HL-60 (cell line): ENCODE data around the gene PLPPR5.

Experiments
- DNase-seq, 2 experiments: peaks; one replicate each; pipeline ENCODE4 v3.0.0-alpha.2; 2010 to 2020; ENCODE audit warnings: low read depth in 1 of 2, low spot score in 1 of 2
- H3K27ac ChIP-seq: fragments of 250-450 bp; sonication (Bioruptor Pico); replicated peaks from 2 replicates; pipeline ENCODE4 v1.5.1; 2020; ENCODE audit warnings: mild to moderate bottlenecking, moderate library complexity
- H3K27me3 ChIP-seq: fragments of 250-450 bp; sonication (Bioruptor Pico); 2 replicates; pipeline ENCODE4 v1.5.1; 2021; ENCODE audit warnings: mild to moderate bottlenecking, moderate library complexity; ENCODE audit not compliant: insufficient read depth, poor library complexity, severe bottlenecking
- H3K4me3 ChIP-seq: replicated peaks from 2 replicates; pipeline ENCODE4 v1.5.1; 2011; ENCODE audit warnings: mild to moderate bottlenecking, control low read depth, low read length; ENCODE audit not compliant: insufficient read depth
- GABPA ChIP-seq: IDR thresholded peaks from 2 replicates; pipeline ENCODE4 v1.6.1; 2012; ENCODE audit warnings: low read depth
- POLR2AphosphoS5 ChIP-seq: IDR thresholded peaks from 2 replicates; pipeline ENCODE4 v1.6.1; 2012; ENCODE audit warnings: low read depth
- SPI1 ChIP-seq: IDR thresholded peaks from 2 replicates; pipeline ENCODE4 v1.6.1; 2012; ENCODE audit warnings: low read depth, mild to moderate bottlenecking, borderline replicate concordance
- TF ChIP-seq, protein P1 (sequence below): IDR thresholded peaks from one replicate; pipeline ENCODE4 v1.5.1; 2011; ENCODE audit warnings: low read length, control low read depth, inconsistent platforms; ENCODE audit not compliant: insufficient read depth
- TF ChIP-seq, protein P2 (sequence below): IDR thresholded peaks from 2 replicates; pipeline ENCODE4 v1.6.1; 2012; ENCODE audit warnings: low read depth; ENCODE audit not compliant: insufficient replicate concordance

Gene PLPPR5

GRCh38 chr1:98949166-98949565 is 55.5 kb downstream of the PLPPR5 start:
- Histone ChIP-seq H3K27me3 (no peaks in the 10 kb centered on the region), H3K4me3 (no peak overlapping the region), H3K27ac (no peak overlapping the region)
- TF ChIP-seq, protein P1, sequence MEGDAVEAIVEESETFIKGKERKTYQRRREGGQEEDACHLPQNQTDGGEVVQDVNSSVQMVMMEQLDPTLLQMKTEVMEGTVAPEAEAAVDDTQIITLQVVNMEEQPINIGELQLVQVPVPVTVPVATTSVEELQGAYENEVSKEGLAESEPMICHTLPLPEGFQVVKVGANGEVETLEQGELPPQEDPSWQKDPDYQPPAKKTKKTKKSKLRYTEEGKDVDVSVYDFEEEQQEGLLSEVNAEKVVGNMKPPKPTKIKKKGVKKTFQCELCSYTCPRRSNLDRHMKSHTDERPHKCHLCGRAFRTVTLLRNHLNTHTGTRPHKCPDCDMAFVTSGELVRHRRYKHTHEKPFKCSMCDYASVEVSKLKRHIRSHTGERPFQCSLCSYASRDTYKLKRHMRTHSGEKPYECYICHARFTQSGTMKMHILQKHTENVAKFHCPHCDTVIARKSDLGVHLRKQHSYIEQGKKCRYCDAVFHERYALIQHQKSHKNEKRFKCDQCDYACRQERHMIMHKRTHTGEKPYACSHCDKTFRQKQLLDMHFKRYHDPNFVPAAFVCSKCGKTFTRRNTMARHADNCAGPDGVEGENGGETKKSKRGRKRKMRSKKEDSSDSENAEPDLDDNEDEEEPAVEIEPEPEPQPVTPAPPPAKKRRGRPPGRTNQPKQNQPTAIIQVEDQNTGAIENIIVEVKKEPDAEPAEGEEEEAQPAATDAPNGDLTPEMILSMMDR, result no peak
- TF ChIP-seq POLR2AphosphoS5 (no peak), GABPA (no peak), SPI1 (no peak)
- no peak for DNase-seq

GRCh38 chr1:98947071-98947470 is 57.6 kb downstream of the PLPPR5 start:
- DNase-seq, result no peak
- H3K27me3 ChIP-seq, result no peaks in the 10 kb centered on the region
- no peak overlapping the region for H3K4me3 ChIP-seq
- no peak overlapping the region for H3K27ac ChIP-seq
- TF ChIP-seq POLR2AphosphoS5 (no peak), GABPA (no peak), SPI1 (no peak)
- TF ChIP-seq, protein P2, sequence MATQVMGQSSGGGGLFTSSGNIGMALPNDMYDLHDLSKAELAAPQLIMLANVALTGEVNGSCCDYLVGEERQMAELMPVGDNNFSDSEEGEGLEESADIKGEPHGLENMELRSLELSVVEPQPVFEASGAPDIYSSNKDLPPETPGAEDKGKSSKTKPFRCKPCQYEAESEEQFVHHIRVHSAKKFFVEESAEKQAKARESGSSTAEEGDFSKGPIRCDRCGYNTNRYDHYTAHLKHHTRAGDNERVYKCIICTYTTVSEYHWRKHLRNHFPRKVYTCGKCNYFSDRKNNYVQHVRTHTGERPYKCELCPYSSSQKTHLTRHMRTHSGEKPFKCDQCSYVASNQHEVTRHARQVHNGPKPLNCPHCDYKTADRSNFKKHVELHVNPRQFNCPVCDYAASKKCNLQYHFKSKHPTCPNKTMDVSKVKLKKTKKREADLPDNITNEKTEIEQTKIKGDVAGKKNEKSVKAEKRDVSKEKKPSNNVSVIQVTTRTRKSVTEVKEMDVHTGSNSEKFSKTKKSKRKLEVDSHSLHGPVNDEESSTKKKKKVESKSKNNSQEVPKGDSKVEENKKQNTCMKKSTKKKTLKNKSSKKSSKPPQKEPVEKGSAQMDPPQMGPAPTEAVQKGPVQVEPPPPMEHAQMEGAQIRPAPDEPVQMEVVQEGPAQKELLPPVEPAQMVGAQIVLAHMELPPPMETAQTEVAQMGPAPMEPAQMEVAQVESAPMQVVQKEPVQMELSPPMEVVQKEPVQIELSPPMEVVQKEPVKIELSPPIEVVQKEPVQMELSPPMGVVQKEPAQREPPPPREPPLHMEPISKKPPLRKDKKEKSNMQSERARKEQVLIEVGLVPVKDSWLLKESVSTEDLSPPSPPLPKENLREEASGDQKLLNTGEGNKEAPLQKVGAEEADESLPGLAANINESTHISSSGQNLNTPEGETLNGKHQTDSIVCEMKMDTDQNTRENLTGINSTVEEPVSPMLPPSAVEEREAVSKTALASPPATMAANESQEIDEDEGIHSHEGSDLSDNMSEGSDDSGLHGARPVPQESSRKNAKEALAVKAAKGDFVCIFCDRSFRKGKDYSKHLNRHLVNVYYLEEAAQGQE, result no peak
- TF ChIP-seq, protein P1, result no peak

GRCh38 chr1:98940722-98941079 is 64.0 kb downstream of the PLPPR5 start:
- no peak for DNase-seq
- Histone ChIP-seq H3K27me3 (no peaks in the 10 kb centered on the region), H3K4me3 (no peak overlapping the region), H3K27ac (no peak overlapping the region)
- TF ChIP-seq POLR2AphosphoS5, result no peak
- TF ChIP-seq, protein P1, result no peak
- TF ChIP-seq, protein P2, result no peak

DNA sequence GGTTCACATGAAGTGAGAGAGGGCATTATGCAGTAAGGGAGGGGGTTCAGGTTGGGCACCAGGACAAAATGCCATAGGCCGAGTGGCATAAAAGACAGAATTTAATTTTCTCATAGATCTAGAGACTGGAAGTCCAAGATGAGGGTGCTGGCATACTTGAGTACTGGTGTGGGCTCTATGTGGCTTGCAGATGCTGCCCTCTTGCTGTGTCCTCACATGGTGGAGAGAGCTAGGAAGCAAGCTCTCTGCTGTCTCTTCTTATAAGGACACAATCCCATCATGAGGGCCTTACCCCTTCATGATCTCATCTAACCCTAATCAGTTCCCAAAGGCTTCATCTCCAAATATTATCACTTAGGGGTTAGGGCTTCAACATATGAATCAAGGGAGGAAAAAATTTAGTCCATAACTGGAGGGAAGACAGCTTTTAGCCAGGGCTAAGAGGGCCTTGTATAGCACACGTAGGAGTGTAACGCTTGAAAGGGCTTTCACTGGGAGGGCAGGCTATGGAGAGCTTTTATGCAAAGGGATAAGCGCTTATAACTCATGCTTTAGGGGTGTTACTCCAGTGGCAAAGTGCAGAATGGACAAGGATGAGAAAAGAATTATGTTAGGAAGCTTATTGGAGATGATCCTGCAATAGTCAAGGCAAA is 64.5 kb downstream of the PLPPR5 start:
- TF ChIP-seq, protein P1, result no peak
- Histone ChIP-seq H3K4me3 (no peak overlapping the region), H3K27me3 (no peaks in the 10 kb centered on the region), H3K27ac (no peak overlapping the region)
- no peak for DNase-seq
